ENCODE results near the gene KRTAP12-1. TPM values are rescaled to one million over a fixed set of nuclear protein-coding genes. Genes with fewer than 3 reads are reported as not detected.

Gene KRTAP12-1
- total RNA-seq, 1 experiment from 2014 or later: 0.63 TPM

DNA sequence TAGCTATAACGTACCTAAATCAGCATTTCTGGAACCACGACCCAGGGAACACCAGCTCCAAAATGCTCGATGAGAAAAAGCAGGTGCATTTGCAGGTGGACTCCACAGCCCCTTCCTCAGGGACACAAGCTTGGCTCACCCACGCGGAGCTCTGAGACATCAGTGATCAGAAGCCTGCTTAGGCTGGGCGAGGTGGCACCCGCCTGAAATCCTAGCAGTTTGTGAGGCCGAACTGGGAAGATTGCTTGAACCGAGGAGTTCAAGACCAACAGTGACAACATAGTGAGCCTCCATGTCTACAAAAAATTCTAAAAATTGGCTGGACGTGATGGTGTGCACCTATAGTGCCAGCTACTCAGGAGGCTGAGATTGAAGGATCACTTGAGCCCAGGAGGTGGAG, 31.9 kb upstream of the KRTAP12-1 start:
- peaks cover 66% of the 10 kb centered on the region for H3K27me3 Mint-ChIP-seq (ENCODE audit: low read depth)
- H3K9me3 Mint-ChIP-seq: peaks cover 6% of the 10 kb centered on the region; the same call in 1 of the 2 replicates
- ChIA-PET CTCF (interaction anchor here (1.0 to 2.9 kb wide), 3 partner anchors 48 to 203 kb away, joined by 3 to 9 read pairs (median 8); no protein-coding TSS in a partner anchor), POLR2A (interaction anchor here (1.2 kb wide), 1 partner anchor 9 kb away, joined by 3 read pairs; no protein-coding TSS in a partner anchor)
- ATAC-seq (no peak), DNase-seq (ENCODE audit: low spot score) (no peak)
- H3K36me3 Mint-ChIP-seq: no peaks in the 10 kb centered on the region
- peaks cover 66% of the 10 kb centered on the region for H3K4me1 Mint-ChIP-seq
- no peak for TF ChIP-seq NR3C1 (CRISPR knock-in tag; conservative IDR thresholded peaks at IDR 0.05; ENCODE audit: low read depth)
- TF ChIP-seq, protein P1, sequence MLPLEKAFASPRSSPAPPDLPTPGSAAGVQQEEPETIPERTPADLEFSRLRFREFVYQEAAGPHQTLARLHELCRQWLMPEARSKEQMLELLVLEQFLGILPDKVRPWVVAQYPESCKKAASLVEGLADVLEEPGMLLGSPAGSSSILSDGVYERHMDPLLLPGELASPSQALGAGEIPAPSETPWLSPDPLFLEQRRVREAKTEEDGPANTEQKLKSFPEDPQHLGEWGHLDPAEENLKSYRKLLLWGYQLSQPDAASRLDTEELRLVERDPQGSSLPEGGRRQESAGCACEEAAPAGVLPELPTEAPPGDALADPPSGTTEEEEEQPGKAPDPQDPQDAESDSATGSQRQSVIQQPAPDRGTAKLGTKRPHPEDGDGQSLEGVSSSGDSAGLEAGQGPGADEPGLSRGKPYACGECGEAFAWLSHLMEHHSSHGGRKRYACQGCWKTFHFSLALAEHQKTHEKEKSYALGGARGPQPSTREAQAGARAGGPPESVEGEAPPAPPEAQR (CRISPR knock-in tag; IDR thresholded peaks at IDR 0.05): no peak
- no peak for TF ChIP-seq GRHL2 (CRISPR knock-in tag; IDR thresholded peaks at IDR 0.05; ENCODE audit: insufficient replicate concordance, severe bottlenecking)
- TF ChIP-seq, protein P2, sequence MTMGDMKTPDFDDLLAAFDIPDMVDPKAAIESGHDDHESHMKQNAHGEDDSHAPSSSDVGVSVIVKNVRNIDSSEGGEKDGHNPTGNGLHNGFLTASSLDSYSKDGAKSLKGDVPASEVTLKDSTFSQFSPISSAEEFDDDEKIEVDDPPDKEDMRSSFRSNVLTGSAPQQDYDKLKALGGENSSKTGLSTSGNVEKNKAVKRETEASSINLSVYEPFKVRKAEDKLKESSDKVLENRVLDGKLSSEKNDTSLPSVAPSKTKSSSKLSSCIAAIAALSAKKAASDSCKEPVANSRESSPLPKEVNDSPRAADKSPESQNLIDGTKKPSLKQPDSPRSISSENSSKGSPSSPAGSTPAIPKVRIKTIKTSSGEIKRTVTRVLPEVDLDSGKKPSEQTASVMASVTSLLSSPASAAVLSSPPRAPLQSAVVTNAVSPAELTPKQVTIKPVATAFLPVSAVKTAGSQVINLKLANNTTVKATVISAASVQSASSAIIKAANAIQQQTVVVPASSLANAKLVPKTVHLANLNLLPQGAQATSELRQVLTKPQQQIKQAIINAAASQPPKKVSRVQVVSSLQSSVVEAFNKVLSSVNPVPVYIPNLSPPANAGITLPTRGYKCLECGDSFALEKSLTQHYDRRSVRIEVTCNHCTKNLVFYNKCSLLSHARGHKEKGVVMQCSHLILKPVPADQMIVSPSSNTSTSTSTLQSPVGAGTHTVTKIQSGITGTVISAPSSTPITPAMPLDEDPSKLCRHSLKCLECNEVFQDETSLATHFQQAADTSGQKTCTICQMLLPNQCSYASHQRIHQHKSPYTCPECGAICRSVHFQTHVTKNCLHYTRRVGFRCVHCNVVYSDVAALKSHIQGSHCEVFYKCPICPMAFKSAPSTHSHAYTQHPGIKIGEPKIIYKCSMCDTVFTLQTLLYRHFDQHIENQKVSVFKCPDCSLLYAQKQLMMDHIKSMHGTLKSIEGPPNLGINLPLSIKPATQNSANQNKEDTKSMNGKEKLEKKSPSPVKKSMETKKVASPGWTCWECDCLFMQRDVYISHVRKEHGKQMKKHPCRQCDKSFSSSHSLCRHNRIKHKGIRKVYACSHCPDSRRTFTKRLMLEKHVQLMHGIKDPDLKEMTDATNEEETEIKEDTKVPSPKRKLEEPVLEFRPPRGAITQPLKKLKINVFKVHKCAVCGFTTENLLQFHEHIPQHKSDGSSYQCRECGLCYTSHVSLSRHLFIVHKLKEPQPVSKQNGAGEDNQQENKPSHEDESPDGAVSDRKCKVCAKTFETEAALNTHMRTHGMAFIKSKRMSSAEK (CRISPR knock-in tag; IDR thresholded peaks at IDR 0.05; ENCODE audit: borderline replicate concordance): no peak
- TF ChIP-seq, protein P3, sequence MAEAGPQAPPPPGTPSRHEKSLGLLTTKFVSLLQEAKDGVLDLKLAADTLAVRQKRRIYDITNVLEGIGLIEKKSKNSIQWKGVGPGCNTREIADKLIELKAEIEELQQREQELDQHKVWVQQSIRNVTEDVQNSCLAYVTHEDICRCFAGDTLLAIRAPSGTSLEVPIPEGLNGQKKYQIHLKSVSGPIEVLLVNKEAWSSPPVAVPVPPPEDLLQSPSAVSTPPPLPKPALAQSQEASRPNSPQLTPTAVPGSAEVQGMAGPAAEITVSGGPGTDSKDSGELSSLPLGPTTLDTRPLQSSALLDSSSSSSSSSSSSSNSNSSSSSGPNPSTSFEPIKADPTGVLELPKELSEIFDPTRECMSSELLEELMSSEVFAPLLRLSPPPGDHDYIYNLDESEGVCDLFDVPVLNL (CRISPR knock-in tag; IDR thresholded peaks at IDR 0.05; ENCODE audit: borderline replicate concordance, low read depth): no peak
- H3K27ac Mint-ChIP-seq: no peak overlapping the region
- no peak overlapping the region for H3K4me3 Mint-ChIP-seq

DNA sequence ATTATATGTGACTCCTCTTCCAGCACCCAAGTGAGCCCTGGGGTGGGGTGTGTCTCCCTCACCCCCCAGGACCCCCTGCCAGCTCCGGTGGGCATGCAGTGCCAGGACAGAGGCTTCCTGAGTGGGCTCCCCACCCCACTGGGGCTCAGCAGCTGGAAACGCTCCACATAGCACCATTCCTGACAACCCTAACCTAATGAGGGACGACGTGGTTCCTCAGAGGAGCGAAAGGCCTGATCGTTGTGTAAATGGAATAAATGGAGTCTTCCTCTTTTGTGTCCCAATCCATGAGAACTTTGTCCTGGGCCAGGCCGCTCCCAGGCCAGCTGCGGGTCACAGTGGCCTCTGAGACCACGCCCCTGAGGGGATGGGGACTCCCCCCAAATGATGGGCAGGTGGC, 31.2 kb upstream of the KRTAP12-1 start:
- peaks cover 65% of the 10 kb centered on the region for H3K4me1 Mint-ChIP-seq
- CTCF ChIA-PET: interaction anchor here (0.8 to 2.9 kb wide), 4 partner anchors 46 to 202 kb away, joined by 3 to 9 read pairs (median 6); no protein-coding TSS in a partner anchor
- no peak for TF ChIP-seq IRF2 (CRISPR knock-in tag; IDR thresholded peaks at IDR 0.05; ENCODE audit: borderline replicate concordance, low read depth)
- no peak for TF ChIP-seq ZNF671 (CRISPR knock-in tag; IDR thresholded peaks at IDR 0.05)
- no peak for TF ChIP-seq EMX1 (CRISPR knock-in tag; IDR thresholded peaks at IDR 0.05)
- TF ChIP-seq ZNF317 (CRISPR knock-in tag; IDR thresholded peaks at IDR 0.05; ENCODE audit: borderline replicate concordance, low read depth): no peak
- no peak for TF ChIP-seq ELF4 (CRISPR knock-in tag; IDR thresholded peaks at IDR 0.05; ENCODE audit: low read depth)
- no peak for TF ChIP-seq FOXJ3 (CRISPR knock-in tag; IDR thresholded peaks at IDR 0.05; ENCODE audit: borderline replicate concordance)
- POLR2A ChIA-PET: interaction anchor here (1.2 kb wide), 1 partner anchor 10 kb away, joined by 3 read pairs; no protein-coding TSS in a partner anchor
- H3K36me3 Mint-ChIP-seq: no peaks in the 10 kb centered on the region
- ATAC-seq: no peak
- H3K27me3 Mint-ChIP-seq (ENCODE audit: low read depth): peaks cover 73% of the 10 kb centered on the region
- DNase-seq (ENCODE audit: low spot score): no peak
- H3K27ac Mint-ChIP-seq: no peak overlapping the region
- H3K9me3 Mint-ChIP-seq: peaks cover 6% of the 10 kb centered on the region; the same call in 1 of the 2 replicates
- H3K4me3 Mint-ChIP-seq: no peak overlapping the region

DNA sequence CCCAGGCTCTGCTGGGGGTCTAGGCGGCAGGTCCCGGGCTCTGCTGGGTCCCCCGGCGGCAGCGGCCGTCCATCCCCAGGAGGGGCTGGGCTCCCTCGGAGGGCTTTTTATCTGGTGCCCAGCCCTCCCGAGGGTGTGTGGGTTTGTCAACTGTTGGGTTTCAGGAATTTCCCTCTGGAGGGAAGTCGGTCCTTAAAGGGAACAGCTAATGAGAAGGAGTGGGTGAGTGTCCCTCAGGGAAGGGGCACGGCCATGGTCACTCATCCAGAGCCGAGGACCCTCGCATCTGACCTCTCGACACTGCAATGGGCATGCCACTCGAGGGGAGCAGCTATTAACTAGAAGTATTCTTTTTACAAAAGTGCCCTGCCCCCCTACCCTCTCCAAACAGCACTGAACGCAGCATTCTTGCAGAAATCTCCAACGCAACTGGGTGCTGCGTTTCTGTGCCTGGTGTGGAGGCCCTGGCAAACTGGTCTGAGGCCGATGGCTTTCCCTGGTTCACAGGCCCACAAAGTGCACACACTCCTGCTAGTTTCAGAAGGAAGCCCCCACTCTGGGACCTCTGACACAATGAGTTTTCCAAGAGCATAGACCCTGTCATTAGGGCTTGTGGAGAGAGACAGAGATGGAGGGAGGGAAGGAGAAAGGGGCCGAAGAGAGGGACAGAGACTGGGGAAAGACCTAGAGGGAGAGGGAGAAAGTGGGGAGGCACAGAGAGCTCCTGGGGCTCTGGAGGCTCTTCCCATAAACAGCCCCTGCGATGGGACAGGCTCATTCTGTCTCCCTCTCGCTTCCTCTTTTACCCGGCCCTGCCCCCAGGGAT, 30.5 kb upstream of the KRTAP12-1 start:
- TF ChIP-seq SMAD3 (CRISPR knock-in tag; IDR thresholded peaks at IDR 0.05; ENCODE audit: borderline replicate concordance): no peak
- Mint-ChIP-seq H3K4me3 (peak overlapping the region; percentile 58), H3K27ac (no peak overlapping the region), H3K36me3 (no peaks in the 10 kb centered on the region), H3K27me3 (ENCODE audit: low read depth) (peaks cover 80% of the 10 kb centered on the region), H3K4me1 (peaks cover 65% of the 10 kb centered on the region), H3K9me3 (peaks cover 6% of the 10 kb centered on the region; the same call in 1 of the 2 replicates)
- no peak for DNase-seq (ENCODE audit: low spot score)
- ChIA-PET POLR2A (interaction anchor here (1.2 kb wide), 1 partner anchor 10 kb away, joined by 3 read pairs; no protein-coding TSS in a partner anchor), CTCF (interaction anchor here (0.8 to 3.3 kb wide), 5 partner anchors 47 to 202 kb away, joined by 3 to 12 read pairs (median 8); no protein-coding TSS in a partner anchor)
- no peak for ATAC-seq
